ENCODE measurements around the gene PARD6G.

DNA sequence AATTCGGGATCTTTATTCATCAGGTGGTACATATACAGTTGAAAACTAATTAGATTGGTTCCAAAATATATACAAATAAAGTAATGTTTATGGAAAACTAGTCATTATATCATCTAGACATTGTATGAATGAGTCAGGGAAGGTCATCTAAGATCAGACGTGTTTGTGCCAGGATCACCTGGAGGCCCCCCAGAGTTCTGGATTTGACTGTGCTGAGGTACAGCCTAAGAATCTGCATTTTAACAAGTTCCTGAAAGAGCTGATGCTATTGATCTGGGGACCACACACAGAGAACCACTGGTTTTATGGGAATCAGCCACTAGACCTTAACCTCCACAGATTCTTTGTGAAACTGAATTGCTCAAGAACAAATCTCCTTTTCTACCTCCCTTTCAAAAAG lies 43.2 kb downstream of the PARD6G start:
- TF ChIP-seq CTCF (conservative IDR thresholded peaks at IDR 0.05) (no peak), EZH2 (IDR thresholded peaks at IDR 0.05; ENCODE audit: low read depth) (no peak)
